ENCODE measurements around the gene DNER.

DNA sequence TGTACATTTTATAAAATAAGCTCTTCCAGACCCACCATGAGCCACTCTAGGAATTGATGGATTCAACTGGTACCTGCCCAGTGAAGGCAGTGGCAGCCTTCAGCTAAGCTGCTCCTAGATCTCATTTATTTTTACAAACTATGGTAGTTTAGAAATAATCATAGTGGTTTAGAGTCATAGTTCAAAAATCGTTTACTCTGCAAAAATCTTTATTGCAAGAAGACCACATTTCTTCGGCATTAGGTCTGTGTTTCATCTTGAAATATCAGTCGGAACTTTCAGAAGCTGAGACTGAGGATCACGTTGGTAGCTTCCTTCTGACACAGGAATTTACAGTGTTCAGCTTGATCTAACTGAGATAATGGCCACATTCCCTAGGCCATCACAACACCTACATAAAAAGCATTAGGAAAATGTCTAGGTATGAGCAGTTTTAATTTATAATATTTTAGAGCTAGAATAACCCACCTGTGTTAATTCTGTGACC, 237.0 kb downstream of the DNER start:
- no peak for TF ChIP-seq POLR2A (IDR thresholded peaks at IDR 0.05; ENCODE audit: low read depth, low read length)
- TF ChIP-seq, protein P1, sequence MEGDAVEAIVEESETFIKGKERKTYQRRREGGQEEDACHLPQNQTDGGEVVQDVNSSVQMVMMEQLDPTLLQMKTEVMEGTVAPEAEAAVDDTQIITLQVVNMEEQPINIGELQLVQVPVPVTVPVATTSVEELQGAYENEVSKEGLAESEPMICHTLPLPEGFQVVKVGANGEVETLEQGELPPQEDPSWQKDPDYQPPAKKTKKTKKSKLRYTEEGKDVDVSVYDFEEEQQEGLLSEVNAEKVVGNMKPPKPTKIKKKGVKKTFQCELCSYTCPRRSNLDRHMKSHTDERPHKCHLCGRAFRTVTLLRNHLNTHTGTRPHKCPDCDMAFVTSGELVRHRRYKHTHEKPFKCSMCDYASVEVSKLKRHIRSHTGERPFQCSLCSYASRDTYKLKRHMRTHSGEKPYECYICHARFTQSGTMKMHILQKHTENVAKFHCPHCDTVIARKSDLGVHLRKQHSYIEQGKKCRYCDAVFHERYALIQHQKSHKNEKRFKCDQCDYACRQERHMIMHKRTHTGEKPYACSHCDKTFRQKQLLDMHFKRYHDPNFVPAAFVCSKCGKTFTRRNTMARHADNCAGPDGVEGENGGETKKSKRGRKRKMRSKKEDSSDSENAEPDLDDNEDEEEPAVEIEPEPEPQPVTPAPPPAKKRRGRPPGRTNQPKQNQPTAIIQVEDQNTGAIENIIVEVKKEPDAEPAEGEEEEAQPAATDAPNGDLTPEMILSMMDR (conservative IDR thresholded peaks at IDR 0.05; ENCODE audit: low read depth, low read length), result no peak
- no peak for TF ChIP-seq RCOR1 (IDR thresholded peaks at IDR 0.05; ENCODE audit: insufficient replicate concordance, low read length)
- no peak for TF ChIP-seq MXI1 (IDR thresholded peaks at IDR 0.05; ENCODE audit: borderline replicate concordance, low read depth, low read length)
- no peak for TF ChIP-seq FOS (IDR thresholded peaks at IDR 0.05; ENCODE audit: low read depth, low read length)
- TF ChIP-seq, protein P2, sequence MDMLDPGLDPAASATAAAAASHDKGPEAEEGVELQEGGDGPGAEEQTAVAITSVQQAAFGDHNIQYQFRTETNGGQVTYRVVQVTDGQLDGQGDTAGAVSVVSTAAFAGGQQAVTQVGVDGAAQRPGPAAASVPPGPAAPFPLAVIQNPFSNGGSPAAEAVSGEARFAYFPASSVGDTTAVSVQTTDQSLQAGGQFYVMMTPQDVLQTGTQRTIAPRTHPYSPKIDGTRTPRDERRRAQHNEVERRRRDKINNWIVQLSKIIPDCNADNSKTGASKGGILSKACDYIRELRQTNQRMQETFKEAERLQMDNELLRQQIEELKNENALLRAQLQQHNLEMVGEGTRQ (IDR thresholded peaks at IDR 0.05; ENCODE audit: low read depth, low read length), result no peak

Measured in IMR-90 (cell line).